HG02588 (cell line): ENCODE data around the gene KCNG4.
A peak's percentile ranks its signal among the peaks of the same experiment; 100 is the strongest.
"Not testable (repeated sequence)": the region's sequence is repeated elsewhere in the genome, so short reads cannot be mapped to it uniquely, and the experiment has no call there.

Experiments used
- ATAC-seq: cut with Tn5 transposase; IDR thresholded peaks from one replicate; pipeline ENCODE4 v1.9.1; 2021; ENCODE audit warnings: mild to moderate bottlenecking, moderate library complexity; ENCODE audit not compliant: unreplicated experiment

Gene KCNG4

DNA sequence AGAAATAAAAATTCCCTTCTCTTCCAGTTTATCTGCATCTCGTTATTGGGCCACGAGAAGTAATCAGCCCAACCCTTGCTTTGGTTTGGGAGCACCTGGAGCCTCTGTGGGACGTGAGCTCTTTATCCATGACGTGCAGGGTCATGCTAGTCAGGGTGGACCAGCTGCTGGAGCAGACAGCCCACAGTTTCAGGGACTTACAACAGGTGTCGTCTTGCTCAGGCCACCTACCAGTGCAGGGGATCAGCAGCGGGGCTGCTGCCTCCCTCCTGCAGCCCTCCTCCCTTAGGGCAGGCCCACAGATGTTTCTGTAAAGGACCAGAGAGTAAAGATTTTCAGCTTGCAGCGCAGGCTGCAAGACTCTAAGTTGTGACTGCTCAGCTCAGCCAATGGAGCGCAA lies 31.9 kb downstream of the KCNG4 start:
- ATAC-seq, result no peak

DNA sequence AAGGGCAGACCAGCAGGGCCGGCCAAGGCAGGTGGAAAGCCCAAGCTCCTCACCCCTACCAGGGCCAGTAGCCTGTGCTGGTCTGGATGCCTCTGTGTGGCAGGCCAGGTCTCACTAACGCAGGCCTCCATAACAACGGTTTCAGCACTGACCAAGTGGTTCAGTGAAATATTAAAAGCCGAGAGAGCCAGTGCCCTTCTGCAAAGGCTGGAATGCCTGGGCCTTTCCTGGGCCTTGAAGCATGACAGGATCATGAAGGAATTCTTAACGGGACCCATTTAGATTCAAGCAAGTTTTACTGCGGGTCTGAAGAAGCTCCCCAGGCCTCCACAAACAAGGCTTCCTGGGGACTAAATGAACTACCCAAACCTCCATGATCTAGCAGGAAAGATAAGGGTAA lies 32.6 kb downstream of the KCNG4 start:
- no peak for ATAC-seq

DNA sequence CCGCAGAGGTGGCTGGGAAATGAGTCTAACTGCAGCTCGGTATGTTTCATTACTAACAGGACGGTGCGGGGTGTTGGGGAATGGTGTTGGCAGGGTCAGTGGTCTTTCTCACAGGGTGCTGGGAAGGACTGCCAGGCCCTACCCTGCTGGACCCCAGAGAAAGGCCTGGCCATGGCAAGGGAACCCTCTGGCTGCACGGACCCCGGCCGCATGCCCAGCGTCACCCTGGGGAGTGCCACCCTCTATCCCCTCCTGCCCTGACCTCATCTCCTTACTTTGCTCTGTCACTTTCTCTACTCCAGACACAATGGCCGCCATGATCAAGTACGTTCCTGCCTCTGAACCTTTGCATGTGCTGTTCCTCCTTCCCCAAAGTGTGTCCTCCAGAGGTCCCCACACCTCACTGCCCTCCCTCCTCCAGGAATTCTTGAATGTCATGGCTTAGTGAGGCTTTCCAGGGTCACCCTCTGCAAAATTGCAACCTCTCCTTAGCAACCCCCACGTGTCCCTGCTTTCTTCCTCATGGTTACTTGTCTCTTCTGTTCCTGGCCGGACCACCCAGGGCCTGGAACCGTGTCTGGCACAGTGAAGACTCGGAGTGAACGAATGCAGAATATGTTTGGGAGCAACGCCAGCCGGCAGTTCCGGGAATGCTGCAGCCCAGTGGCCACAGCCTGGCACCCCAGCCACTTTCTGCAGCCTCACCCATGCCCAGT lies 33.7 kb downstream of the KCNG4 start:
- no peak for ATAC-seq

DNA sequence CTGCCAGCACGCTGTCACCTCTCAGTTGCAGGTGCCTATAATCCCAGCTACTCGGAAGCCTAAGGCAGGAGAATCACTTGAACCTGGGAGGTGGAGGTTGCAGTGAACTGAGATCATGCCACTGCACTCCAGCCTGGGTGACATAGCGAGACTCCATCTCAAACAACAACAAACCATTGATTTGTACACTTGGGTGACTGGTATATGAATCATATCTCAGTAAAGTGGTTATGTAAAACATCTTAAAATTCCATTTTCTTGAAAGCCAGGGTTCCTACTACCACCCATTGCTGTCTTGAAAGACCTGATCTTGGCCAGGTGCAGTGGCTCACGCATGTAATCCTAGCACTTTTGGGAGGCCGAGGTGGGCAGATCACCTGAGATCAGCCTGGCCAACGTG lies 34.7 kb downstream of the KCNG4 start:
- ATAC-seq, result not testable (repeated sequence)

DNA sequence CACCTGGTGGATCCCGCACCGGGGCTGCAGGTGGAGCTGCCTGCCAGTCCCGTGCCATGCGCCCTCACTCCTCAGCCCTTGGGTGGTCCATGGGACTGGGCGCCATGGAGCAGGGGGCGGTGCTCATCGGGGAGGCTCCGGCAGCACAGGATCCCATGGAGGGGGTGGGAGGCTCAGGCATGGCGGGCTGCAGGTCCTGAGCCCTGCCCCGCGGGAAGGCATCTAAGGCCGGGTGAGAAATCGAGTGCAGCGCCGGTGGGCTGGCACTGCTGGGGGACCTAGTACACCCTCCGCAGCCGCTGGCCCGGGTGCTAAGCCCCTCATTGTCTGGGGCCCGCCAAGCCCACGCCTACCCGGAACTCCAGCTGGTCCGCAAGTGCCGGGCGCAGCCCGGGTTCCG lies 35.3 kb downstream of the KCNG4 start:
- ATAC-seq, result not testable (repeated sequence)

DNA sequence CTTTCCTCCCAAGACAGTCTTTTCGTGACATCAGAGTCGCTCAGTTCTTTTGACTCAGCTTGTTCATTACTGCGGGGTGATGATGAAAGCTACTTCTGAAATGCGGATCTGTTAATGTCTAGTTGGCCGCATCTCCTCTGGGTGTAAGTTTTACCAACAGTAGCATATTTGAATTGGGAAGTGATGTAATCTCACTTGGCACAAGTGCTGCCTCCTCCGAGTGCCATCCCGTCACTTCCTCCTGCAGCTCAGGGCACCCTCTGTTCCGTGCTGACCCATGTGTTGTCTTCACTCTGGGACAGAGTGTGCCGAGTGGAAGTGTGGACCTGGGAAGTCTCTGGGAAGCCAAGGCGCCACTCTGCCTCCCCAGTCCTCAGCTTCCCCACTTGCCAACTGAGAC lies 40.0 kb downstream of the KCNG4 start:
- ATAC-seq, result no peak

DNA sequence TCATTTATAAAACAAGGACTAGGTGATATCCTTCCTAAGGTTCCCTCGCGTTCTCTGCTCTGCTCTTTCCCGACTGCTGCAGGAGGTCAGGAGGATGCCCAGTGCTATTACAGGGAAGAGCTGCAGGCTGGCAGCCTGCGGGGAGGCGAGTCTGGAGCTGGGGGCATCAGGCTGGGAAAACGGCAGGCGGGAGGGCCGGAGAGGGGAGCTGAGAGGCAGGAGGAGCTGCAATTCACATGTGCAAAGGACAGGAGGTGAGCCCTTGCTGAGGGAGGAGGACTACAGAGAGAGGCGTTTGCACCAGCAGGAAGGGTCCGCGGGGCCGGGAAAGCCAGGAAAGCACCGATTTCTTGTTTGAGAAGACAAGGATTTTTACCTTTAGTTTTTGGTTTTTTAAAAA lies 40.7 kb downstream of the KCNG4 start:
- ATAC-seq, result no peak

DNA sequence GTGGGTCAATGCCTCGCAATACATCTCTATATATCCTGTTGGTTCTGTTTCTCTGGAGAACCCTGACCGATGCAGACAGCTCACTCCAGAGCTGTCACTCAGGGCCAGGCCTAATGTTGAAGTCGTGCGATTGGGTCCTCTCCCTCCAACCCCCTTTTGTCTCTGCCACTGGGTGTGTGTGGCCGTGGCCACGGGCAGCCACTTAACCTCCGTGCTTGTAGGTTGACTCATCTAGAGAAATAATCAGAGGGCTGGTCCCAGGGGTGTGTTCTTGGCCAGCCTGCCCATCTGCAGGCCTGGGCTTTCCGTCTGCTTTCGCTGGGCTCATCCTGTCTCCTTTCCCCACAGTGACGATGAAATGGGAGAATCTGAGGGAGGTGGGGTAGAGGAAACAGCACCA lies 41.4 kb downstream of the KCNG4 start:
- ATAC-seq, result no peak

DNA sequence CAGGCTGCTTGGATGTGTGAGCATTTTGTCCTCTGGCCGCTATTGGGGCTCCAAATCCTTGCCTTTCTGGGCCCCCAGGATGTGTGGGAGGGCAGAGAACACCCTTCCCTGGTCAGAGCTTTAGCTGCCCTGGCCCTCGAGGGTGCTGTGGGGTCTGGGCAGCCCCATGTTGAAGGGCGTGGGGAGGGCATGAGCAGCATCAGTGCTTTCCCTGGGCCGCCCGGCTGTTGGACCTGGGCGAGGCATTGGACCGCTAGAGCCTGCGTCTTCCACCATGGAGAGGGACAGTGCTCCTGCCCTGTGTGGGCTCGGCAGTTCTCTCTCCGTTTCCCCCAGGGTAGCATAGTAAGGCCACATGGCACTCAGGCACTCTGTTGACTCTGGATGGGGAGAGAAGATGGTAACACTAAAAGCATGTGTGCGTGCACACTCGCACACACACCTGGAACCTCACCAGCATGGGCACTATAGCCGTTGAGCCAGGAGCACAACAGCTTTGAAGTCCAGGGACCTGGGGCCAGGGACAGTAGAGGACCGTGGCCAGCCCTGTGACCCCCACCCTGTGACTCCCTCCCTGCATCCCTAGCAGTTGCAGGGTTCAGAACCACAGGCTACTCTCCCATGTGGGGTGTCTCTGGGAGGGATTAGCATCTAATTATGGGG lies 42.2 kb downstream of the KCNG4 start:
- ATAC-seq, result no peak

DNA sequence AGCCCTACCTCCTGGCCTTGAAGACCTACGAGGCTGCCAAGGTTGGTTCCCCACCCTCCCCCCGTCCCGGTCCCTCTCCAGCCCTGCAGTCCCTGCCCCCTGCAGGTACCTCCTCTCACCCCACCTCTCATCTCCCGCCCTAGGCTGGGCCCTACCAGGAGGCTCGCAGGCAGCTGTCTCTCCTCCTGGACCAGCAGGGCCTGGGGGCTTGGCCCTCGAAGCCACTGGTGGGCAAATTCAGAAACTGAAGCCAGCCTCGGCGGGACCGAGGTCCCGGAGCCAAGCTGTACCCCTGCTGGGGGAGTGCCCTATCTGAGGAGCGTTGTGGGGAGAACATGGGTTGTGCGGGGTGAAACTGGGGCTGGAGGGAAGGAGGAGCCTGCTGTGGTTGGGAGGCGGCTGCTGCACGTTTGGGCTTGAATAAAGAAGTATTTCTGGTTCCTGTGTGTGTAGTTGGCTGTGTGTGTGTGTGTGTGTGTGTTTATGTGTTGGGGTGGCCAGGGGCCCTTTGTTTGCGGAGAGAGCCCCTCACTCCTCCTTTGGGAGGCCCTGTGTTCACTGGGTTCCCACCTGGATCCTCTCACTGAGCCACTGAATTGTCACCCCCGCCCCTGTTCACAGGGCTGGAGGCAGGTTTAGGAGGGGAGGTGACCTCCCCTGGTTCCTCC lies 43.0 kb downstream of the KCNG4 start:
- no peak for ATAC-seq

DNA sequence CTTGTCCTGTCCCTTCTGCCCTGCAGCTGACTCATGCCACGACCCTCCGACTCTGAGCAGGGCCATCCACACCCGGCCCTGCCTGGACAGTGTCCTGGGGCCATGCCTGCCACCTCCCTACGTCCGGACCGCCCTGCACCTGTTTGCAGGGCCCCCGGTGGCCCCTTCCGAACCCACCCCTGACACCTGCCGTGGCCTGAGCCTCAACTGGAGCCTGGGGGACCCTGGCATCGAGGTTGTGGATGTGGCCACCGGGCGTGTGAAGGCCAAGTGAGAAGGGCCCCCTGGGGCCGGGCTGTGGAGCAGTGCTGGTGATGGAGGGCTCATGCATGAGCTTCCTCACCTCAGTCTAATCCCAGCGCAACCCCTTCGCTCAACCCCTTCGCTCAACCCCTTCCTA lies 43.7 kb downstream of the KCNG4 start:
- ATAC-seq, result no peak

DNA sequence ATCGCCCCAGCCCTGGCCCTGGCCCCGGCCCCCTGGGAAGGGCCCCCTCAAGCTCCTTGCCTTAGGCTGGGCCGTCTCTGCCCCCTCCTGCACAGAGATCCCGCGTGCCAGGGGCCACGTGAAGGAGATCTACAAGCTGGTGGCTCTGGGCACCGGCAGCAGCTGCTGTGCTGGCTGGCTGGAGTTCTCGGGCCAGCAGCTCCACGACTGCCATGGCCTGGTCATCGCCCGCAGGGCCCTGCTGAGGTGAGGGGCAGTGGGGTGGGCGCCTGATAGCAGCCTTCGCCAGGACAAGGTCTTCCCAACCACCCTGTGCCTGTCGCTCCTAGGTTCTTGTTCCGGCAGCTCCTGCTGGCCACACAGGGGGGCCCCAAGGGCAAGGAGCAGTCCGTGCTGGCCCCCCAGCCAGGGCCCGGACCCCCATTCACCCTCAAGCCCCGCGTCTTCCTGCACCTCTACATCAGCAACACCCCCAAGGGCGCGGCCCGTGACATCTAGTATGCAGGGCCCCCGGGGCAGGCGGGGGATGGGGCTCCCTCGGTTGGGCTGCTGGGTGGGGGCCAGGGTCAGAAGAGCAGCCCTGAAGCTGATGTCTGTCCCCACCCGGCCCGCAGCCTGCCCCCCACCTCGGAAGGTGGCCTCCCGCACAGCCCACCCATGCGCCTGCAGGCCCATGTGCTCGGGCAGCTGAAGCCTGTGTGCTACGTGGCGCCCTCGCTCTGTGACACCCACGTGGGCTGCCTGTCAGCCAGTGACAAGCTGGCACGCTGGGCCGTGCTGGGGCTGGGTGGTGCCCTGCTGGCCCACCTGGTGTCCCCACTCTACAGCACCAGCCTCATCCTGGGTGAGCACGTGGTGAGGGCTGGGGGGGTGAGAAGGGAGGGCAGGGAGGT lies 44.4 kb downstream of the KCNG4 start:
- ATAC-seq, result no peak

DNA sequence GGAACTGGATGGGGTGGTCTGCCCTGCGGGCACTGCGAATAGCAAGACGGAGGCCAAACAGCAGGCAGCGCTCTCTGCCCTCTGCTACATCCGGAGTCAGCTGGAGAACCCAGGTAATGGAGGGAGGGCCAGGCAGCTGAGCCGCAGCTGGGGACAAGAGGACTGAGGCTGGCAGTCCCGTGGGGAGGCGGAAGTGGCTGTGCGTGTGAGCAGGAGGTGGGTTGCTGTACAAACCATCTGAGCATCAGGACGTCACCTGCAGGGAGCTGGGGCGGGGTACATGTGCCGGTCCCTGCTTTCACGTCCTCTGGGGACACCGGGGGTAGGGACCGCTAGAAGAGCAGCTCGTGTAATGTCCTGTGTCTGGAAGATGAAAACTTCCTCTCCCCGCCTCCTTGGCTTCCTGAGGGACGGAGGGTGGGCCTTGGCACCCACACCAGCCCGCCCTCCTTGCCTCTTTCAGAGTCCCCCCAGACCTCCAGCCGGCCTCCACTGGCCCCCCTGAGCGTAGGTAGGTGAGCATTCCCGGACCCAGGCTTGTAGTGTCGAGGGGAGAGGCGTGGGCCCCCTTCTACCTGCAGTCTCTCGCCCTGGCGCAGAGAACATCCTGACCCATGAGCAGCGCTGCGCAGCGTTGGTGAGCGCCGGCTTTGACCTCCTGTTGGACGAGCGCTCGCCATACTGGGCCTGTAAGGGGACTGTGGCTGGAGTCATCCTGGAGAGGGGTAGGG lies 45.2 kb downstream of the KCNG4 start:
- no peak for ATAC-seq

DNA sequence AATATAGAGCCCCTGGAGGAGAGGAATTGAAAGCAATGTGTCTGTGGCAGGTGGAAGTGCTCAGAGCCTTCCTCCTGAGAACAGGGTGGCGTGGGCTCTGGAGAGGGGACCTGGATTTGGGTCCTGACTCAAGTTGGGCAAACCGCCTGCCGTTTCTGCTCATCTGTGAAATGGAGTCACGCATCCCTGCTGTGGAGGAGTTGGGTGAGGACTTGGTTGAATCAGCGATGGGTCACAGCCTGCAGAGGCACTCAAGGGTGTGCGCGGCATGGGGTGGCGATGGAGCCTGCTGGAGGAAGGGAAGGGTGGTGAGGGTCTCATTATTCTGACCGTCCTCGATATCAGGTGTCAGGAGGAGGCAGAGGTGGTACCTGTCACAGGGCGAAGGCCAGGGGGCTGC lies 45.8 kb downstream of the KCNG4 start:
- no peak for ATAC-seq

DNA sequence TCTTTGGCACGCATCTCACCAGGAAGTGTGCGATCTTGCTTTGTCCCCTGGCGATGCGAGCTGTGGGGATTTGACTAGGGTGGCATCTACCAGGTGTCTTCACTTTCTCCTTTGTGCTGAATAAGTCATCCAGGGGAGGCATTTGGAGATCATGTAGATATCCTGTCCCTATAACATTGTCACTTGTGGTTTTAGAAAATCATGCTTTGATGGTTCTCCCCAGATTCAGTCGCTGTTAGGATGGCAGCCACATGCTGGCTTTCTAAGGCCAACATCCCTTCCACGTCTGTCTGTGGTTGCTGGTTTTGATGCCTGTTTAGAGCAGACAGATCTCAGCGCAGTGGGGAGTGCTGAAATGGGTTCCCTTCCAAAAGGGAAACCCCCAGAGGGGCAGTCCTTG lies 46.3 kb downstream of the KCNG4 start:
- no peak for ATAC-seq

DNA sequence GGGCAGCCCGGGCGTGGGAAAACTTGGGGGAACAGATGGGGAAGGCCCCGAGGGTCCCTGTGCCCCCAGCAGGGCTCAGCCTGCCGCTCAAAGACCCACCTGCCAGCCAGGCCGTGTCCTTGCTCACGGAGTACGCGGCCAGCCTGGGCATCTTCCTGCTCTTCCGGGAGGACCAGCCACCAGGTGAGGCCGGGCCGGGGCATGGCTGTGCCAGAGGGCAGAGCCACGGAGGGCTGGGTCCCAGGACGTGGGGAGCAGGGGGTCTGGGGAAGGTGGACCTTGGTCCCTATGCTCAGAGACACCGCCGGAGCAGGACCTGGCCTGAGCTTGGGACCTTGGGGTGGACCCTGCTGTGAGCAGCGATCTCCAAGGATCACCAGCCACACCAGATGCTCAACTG lies 48.3 kb downstream of the KCNG4 start:
- ATAC-seq, result no peak

DNA sequence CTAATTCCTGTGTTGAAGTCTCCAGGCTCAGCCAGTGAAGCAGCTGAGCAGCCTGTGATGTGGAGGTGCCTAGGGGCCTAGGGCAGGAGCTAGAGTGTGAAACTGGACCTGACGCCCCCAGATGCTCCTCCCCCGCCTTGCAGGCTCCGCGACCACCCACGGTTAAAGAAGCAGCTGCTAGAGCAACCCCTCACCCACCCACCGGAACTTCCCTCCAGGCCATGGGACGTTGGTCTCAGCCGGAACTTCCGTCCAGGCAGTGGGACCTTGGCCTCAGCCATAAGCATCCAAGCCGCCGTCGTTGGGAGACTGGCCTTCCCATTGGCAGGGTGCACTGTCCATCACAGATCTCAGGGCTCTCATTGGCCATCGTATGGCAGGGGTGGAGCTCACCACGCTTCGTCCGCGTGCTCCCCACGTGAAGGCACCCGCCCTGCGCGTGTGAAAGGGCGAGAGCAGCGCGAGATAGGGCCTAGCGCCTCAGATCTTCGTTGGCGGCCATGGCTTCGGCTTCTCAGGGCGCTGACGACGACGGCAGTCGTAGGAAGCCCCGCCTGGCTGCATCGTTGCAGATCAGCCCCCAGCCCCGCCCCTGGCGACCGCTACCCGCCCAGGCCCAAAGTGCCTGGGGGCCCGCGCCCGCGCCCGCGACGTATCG lies 49.0 kb downstream of the KCNG4 start, which contains the start of gene ADAD2:
ADAD2 (plus strand) TSS at position 427 of the 658 bp plus-strand sequence; CDS start at position 501, 74 bp downstream.
- ATAC-seq, result no peak

DNA sequence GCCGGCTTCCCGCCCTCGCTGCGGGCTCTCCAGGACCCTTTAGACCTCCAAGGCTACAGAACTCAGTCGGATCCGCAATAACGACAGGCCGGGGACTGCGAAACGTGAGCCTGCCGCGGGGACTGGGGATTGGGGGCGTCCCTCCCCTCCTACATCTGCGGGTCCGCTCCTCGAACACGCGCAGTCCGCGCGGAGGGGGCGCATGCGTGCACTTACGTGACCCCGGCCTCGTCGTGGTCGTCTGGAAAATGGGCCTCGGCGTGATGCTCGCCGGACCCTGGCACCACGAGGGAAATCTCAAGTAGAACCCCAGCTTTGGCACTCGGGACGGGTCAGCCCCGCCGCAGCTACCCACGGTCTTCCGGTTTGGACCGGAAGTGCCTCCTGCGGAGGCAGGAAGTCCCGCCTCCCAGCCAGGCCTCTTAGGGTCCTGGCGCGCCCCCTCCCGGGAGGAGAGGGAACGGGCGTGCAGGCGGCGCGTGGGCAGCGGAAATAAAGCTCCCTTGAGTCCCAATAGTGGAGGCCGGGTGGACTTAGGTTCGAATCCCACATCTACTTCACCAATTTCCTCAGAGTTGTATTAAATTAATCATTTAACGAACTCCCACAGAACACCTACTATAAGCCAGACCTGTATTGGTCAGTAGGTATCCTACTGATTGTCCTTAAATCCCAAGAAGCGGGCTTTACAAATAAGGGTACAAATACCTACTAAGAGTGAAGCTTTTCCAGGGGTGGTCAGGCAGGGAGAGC lies 53.0 kb downstream of the KCNG4 start, which contains the start of gene TAF1C:
TAF1C (minus strand) TSS at position 373 of the 753 bp plus-strand sequence. CDS start 2,069 bp downstream, outside the sequence.
- ATAC-seq, result peak; percentile 94

DNA sequence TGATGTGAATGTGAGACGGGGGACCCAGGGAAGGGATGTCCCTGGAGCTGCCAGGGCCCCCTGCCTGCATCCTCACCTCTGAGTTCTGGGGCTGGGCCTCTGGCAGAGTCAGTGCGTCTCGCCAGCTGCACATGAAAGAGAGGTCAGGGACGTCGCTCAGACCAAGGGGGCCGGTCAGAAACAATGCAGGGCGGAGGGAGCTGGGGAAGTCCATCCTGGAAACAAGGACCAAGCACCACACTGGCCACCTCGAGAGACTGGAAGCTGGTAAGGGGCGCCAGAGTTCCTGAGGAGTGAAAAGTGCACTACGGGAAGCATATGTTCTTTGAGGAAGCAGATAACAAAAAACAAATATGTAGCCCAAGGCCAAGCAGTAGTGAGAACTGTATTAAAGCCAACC lies 55.0 kb downstream of the KCNG4 start:
- ATAC-seq, result no peak
